HCT116 (cell line): ENCODE results near the gene LSMEM2. TPM values are rescaled to one million over a fixed set of nuclear protein-coding genes. Genes with fewer than 3 reads are reported as not detected.

Experiments
- ATAC-seq: fragments of 200-7000 bp; cut with Tn5 transposase; 2 replicates; pipeline ENCODE4 v1.9.1; 2020; ENCODE audit warnings: mild to moderate bottlenecking, moderate library complexity
- BruUV-seq: library from RNA; stranded (reverse); fragments of 400-500 nt; replicated peaks from 2 replicates; lab custom pipeline; 2021; lab: Mats Ljungman, UMichigan
- CTCF ChIA-PET: fragments of 300-600 bp; sonication (Branson Sonifier 250); formaldehyde crosslinking; loops from one replicate; lab custom pipeline; 2021; ENCODE audit warnings: antibody characterized with exemption; lab: Charles Lee
- POLR2A ChIA-PET: fragments of 300-600, 350-600 bp; sonication (Branson Sonifier 250); formaldehyde crosslinking; loops from one replicate; lab custom pipeline; 2021; ENCODE audit warnings: antibody characterized with exemption; lab: Charles Lee
- RAD21 ChIA-PET, 2 experiments: fragments of 300-600 bp; sonication (Branson Sonifier 250); formaldehyde crosslinking; loops; one replicate each; lab custom pipeline; 2023; ENCODE audit warnings: low total read pairs in 2 of 2; ENCODE audit not compliant: uncharacterized antibody in 2 of 2, unreplicated experiment in 2 of 2, low non-redundant PET in 1 of 2; lab: Charles Lee
- DNase-seq: peaks from one replicate; pipeline ENCODE4 v3.0.0-alpha.2; 2010; ENCODE audit warnings: low read depth, low spot score
- H2AFZ ChIP-seq: fragments of 200-600 bp; shearing (Covaris generic), sonication (generic); 2 replicates; pipeline ENCODE4 v1.6.1; 2017; ENCODE audit warnings: low read depth, mixed run types, mixed read lengths, antibody characterized with exemption, low read length; ENCODE audit not compliant: poor library complexity, severe bottlenecking
- H3K27ac ChIP-seq: 2 replicates; pipeline ENCODE4 v1.5.1; 2012; ENCODE audit warnings: low read depth, low read length
- H3K27me3 ChIP-seq: fragments of 200-600 bp; sonication (generic); 2 replicates; pipeline ENCODE4 v1.6.1; 2016; ENCODE audit warnings: mixed run types, low read length, mixed read lengths; ENCODE audit not compliant: insufficient read depth
- H3K36me3 ChIP-seq, 2 experiments: fragments of 200-500 bp in 1 of 2; fragments of 200-600 bp in 1 of 2; sonication (Bioruptor generic) in 1 of 2; sonication (generic) in 1 of 2; 2 replicates each; pipeline versions ENCODE4 v1.5.1 to v1.6.1; 2014 to 2016; ENCODE audit warnings: low read length in 2 of 2, inconsistent platforms in 1 of 2, mixed read lengths in 1 of 2, mixed run types in 1 of 2; ENCODE audit not compliant: insufficient read depth in 2 of 2, control insufficient read depth in 1 of 2
- H3K4me1 ChIP-seq, 2 experiments: fragments of 200-600 bp in 1 of 2; sonication (generic) in 1 of 2; 2 replicates each; pipeline versions ENCODE4 v1.5.1 to v1.6.1; 2012 to 2017; ENCODE audit warnings: low read length in 2 of 2, inconsistent platforms in 1 of 2, mild to moderate bottlenecking in 1 of 2, mixed read lengths in 1 of 2, mixed run types in 1 of 2, moderate library complexity in 1 of 2; ENCODE audit not compliant: insufficient read depth in 2 of 2, control insufficient read depth in 1 of 2
- H3K4me2 ChIP-seq: fragments of 200-600 bp; sonication (generic); 2 replicates; pipeline ENCODE4 v1.6.1; 2017; ENCODE audit warnings: mixed run types, low read length, mixed read lengths
- H3K4me3 ChIP-seq, 2 experiments: fragments of 200-600 bp in 1 of 2; sonication (generic) in 1 of 2; replicated peaks in 1 of 2; 2 replicates each; pipeline ENCODE4 v1.5.1; 2011 to 2016; ENCODE audit warnings: low read length in 2 of 2, control low read depth in 1 of 2, low read depth in 1 of 2, mild to moderate bottlenecking in 1 of 2, mixed read lengths in 1 of 2, mixed run types in 1 of 2
- H3K79me2 ChIP-seq: fragments of 200-600 bp; sonication (generic); 2 replicates; pipeline ENCODE4 v1.6.1; 2017; ENCODE audit warnings: mild to moderate bottlenecking, mixed run types, low read length, moderate library complexity, mixed read lengths; ENCODE audit not compliant: insufficient read depth
- H3K9ac ChIP-seq: fragments of 200-600 bp; sonication (generic); 2 replicates; pipeline ENCODE4 v1.6.1; 2016; ENCODE audit warnings: low read length, mixed read lengths
- H3K9me2 ChIP-seq: fragments of 200-600 bp; sonication (generic), shearing (Covaris generic); 2 replicates; pipeline ENCODE4 v1.6.1; 2017; ENCODE audit warnings: mixed run types, mild to moderate bottlenecking, moderate library complexity; ENCODE audit not compliant: insufficient read depth
- H3K9me3 ChIP-seq, 2 experiments: fragments of 200-500 bp in 1 of 2; fragments of 200-600 bp in 1 of 2; sonication (Bioruptor generic) in 1 of 2; sonication (generic) in 1 of 2; 2 replicates each; pipeline ENCODE4 v1.6.1; 2014 to 2017; ENCODE audit warnings: low read length in 2 of 2, mixed read lengths in 2 of 2, inconsistent platforms in 1 of 2, low read depth in 1 of 2, mild to moderate bottlenecking in 1 of 2, mixed run types in 1 of 2, moderate library complexity in 1 of 2; ENCODE audit not compliant: control insufficient read depth in 1 of 2, insufficient read depth in 1 of 2
- H4K20me1 ChIP-seq: fragments of 200-600 bp; sonication (generic), shearing (Covaris generic); 2 replicates; pipeline ENCODE4 v1.6.1; 2017; ENCODE audit warnings: mixed run types, mild to moderate bottlenecking, moderate library complexity; ENCODE audit not compliant: insufficient read depth
- CBX3 ChIP-seq: IDR thresholded peaks from 2 replicates; pipeline ENCODE4 v1.6.1; 2012; ENCODE audit warnings: low read depth
- CEBPB ChIP-seq: IDR thresholded peaks from 2 replicates; pipeline ENCODE4 v1.6.1; 2012; ENCODE audit warnings: low read depth
- EGR1 ChIP-seq: IDR thresholded peaks from 2 replicates; pipeline ENCODE4 v1.6.1; 2012; ENCODE audit warnings: low read depth
- EZH2 ChIP-seq: fragments of 200-600 bp; sonication (generic); IDR thresholded peaks from 2 replicates; pipeline ENCODE4 v1.6.1; 2017; ENCODE audit warnings: antibody characterized with exemption, mixed run types
- EZH2phosphoT487 ChIP-seq: fragments of 200-600 bp; IDR thresholded peaks from 2 replicates; pipeline ENCODE4 v1.6.1; 2018; ENCODE audit warnings: antibody characterized with exemption, borderline replicate concordance
- JUND ChIP-seq: IDR thresholded peaks from 2 replicates; pipeline ENCODE4 v1.6.1; 2012
- POLR2A ChIP-seq: IDR thresholded peaks from 2 replicates; pipeline ENCODE4 v1.7.0; 2011; ENCODE audit warnings: borderline replicate concordance; ENCODE audit not compliant: insufficient read depth, insufficient read length; ENCODE audit errors: extremely low read depth
- POLR2AphosphoS5 ChIP-seq: IDR thresholded peaks from 2 replicates; pipeline ENCODE4 v1.6.1; 2011; ENCODE audit warnings: mild to moderate bottlenecking, low read depth, low read length, moderate library complexity
- RAD21 ChIP-seq: IDR thresholded peaks from 2 replicates; pipeline ENCODE4 v1.6.1; 2012; ENCODE audit warnings: low read depth, mild to moderate bottlenecking
- SIN3A ChIP-seq: IDR thresholded peaks from 2 replicates; pipeline ENCODE4 v1.6.1; 2012; ENCODE audit warnings: low read depth
- SRF ChIP-seq: IDR thresholded peaks from 2 replicates; pipeline ENCODE4 v1.6.1; 2012; ENCODE audit warnings: low read depth
- TCF7L2 ChIP-seq: IDR thresholded peaks from 2 replicates; pipeline ENCODE4 v1.7.0; 2011; ENCODE audit warnings: borderline replicate concordance, inconsistent platforms; ENCODE audit not compliant: insufficient read depth, insufficient read length; ENCODE audit errors: extremely low read depth
- YY1 ChIP-seq: IDR thresholded peaks from 2 replicates; pipeline ENCODE4 v1.6.1; 2011; ENCODE audit warnings: low read length, low read depth, moderate library complexity, mild to moderate bottlenecking; ENCODE audit not compliant: insufficient replicate concordance; ENCODE audit errors: extremely low read depth
- ZFX ChIP-seq: fragments of 450-650 bp; IDR thresholded peaks from 2 replicates; pipeline ENCODE4 v1.6.1; 2017
- ZNF274 ChIP-seq: fragments of 200-500 bp; sonication (Bioruptor generic); IDR thresholded peaks from 2 replicates; pipeline ENCODE4 v1.6.1; 2014; ENCODE audit warnings: mild to moderate bottlenecking, low read depth, low read length, inconsistent platforms
- intact Hi-C: fragments of 100-400 bp; cut with micrococcal nuclease; formaldehyde crosslinking; loops from 2 replicates; pipeline ENCODE4 v1.10.0; 2022
- total RNA-seq: library from RNA; stranded (reverse); gene quantifications from one replicate; pipeline ENCODE4 v1.2.1, GENCODE V29; 2021; ENCODE audit not compliant: unreplicated experiment
- TF ChIP-seq, protein P1 (sequence below): IDR thresholded peaks from 2 replicates; pipeline ENCODE4 v1.6.1; 2012
- TF ChIP-seq, protein P2 (sequence below): IDR thresholded peaks from 2 replicates; pipeline ENCODE4 v1.6.1; 2012
- TF ChIP-seq, protein P3 (sequence below): IDR thresholded peaks from 2 replicates; pipeline ENCODE4 v1.6.1; 2011; ENCODE audit warnings: mild to moderate bottlenecking, low read length, moderate library complexity; ENCODE audit not compliant: insufficient replicate concordance; ENCODE audit errors: extremely low read depth
- TF ChIP-seq, protein P4 (sequence below): IDR thresholded peaks from 2 replicates; pipeline ENCODE4 v1.6.1; 2012; ENCODE audit warnings: low read depth
- TF ChIP-seq, protein P5 (sequence below), 3 experiments: fragments of 200-600 bp in 1 of 3; sonication (generic) in 1 of 3; IDR thresholded peaks in 2 of 3; conservative IDR thresholded peaks in 1 of 3; 2 replicates each; pipeline ENCODE4 v1.5.1; 2012 to 2017; ENCODE audit warnings: low read depth in 2 of 3, low read length in 2 of 3, antibody characterized with exemption in 1 of 3, borderline replicate concordance in 1 of 3, control low read depth in 1 of 3, mild to moderate bottlenecking in 1 of 3, mixed read lengths in 1 of 3, mixed run types in 1 of 3, moderate library complexity in 1 of 3; ENCODE audit not compliant: insufficient read depth in 1 of 3

The LSMEM2 gene
- total RNA-seq, 1 experiment from 2014 or later, result not detected

DNA sequence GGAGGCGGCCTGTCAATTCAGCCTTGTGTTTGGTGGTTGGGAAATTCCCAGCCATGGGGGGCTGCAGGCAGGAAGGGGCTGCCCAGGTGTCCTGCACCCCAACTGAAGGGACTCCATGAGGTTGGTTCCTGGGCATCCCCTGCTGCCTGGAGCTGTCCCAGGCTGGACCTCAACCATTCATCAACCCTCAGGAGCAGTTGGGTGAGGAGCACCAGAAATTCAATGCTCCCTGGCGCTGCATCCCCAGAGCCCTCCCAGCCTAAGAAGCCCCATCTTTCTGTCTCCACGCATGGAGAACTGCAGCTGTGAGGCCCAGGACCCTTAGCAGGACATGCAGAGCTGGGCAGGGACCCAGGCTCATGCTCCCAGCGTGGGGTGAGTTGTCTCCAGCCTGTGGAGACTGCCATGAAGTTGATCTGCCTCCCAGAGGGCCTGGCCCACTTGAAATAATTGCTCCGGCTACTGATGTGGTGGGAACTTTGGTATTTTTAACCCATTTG is 17.9 kb upstream of the LSMEM2 start:
- H3K4me1 ChIP-seq, result peaks cover 42 to 67% of the 10 kb centered on the region in 2 experiments
- peak overlapping the region; percentile 59 to 64 for H3K4me3 ChIP-seq
- no TSS peak for BruUV-seq
- CTCF ChIA-PET, result interaction anchor here (1.2 to 3.2 kb wide), 6 partner anchors 10 to 63 kb away, joined by 4 to 27 read pairs (median 12); partner anchors contain the start of gene GNAI2
- no peak for ATAC-seq
- no peak for DNase-seq
- peak overlapping the region; percentile 84 for H3K9ac ChIP-seq
- H2AFZ ChIP-seq, result no peak overlapping the region
- no peaks in the 10 kb centered on the region for H3K27me3 ChIP-seq
- H3K27ac ChIP-seq, result peak overlapping the region; percentile 77
- intact Hi-C loops, result loop anchor here (2.0 kb wide), 1 partner anchor 64 kb away; no protein-coding TSS in a partner anchor
- peaks cover 11 to 15% of the 10 kb centered on the region in 2 experiments; a peak in 3 of 4 replicates for H3K36me3 ChIP-seq
- H3K9me2 ChIP-seq, result no peaks in the 10 kb centered on the region
- POLR2A ChIA-PET, result interaction anchor here (1.4 to 2.0 kb wide), 3 partner anchors 11 to 26 kb away, joined by 3 to 8 read pairs (median 8); partner anchors contain the start of gene GNAI2
- H3K79me2 ChIP-seq, result no peaks in the 10 kb centered on the region
- RAD21 ChIA-PET, result interaction anchor here in 1 of 2 experiments (1.1 kb wide), 1 partner anchor 60 kb away, joined by 4 read pairs; no protein-coding TSS in a partner anchor
- H3K4me2 ChIP-seq, result peak overlapping the region; percentile 92
- no peak for TF ChIP-seq JUND
- no peak for TF ChIP-seq POLR2AphosphoS5
- TF ChIP-seq, protein P1, sequence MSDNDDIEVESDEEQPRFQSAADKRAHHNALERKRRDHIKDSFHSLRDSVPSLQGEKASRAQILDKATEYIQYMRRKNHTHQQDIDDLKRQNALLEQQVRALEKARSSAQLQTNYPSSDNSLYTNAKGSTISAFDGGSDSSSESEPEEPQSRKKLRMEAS, result no peak
- no peak for TF ChIP-seq ZNF274
- no peak for TF ChIP-seq EZH2
- TF ChIP-seq, protein P2, sequence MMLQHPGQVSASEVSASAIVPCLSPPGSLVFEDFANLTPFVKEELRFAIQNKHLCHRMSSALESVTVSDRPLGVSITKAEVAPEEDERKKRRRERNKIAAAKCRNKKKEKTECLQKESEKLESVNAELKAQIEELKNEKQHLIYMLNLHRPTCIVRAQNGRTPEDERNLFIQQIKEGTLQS, result no peak
- TF ChIP-seq, protein P3, sequence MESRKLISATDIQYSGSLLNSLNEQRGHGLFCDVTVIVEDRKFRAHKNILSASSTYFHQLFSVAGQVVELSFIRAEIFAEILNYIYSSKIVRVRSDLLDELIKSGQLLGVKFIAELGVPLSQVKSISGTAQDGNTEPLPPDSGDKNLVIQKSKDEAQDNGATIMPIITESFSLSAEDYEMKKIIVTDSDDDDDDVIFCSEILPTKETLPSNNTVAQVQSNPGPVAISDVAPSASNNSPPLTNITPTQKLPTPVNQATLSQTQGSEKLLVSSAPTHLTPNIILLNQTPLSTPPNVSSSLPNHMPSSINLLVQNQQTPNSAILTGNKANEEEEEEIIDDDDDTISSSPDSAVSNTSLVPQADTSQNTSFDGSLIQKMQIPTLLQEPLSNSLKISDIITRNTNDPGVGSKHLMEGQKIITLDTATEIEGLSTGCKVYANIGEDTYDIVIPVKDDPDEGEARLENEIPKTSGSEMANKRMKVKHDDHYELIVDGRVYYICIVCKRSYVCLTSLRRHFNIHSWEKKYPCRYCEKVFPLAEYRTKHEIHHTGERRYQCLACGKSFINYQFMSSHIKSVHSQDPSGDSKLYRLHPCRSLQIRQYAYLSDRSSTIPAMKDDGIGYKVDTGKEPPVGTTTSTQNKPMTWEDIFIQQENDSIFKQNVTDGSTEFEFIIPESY, result no peak
- TF ChIP-seq SIN3A, result no peak
- TF ChIP-seq, protein P4, sequence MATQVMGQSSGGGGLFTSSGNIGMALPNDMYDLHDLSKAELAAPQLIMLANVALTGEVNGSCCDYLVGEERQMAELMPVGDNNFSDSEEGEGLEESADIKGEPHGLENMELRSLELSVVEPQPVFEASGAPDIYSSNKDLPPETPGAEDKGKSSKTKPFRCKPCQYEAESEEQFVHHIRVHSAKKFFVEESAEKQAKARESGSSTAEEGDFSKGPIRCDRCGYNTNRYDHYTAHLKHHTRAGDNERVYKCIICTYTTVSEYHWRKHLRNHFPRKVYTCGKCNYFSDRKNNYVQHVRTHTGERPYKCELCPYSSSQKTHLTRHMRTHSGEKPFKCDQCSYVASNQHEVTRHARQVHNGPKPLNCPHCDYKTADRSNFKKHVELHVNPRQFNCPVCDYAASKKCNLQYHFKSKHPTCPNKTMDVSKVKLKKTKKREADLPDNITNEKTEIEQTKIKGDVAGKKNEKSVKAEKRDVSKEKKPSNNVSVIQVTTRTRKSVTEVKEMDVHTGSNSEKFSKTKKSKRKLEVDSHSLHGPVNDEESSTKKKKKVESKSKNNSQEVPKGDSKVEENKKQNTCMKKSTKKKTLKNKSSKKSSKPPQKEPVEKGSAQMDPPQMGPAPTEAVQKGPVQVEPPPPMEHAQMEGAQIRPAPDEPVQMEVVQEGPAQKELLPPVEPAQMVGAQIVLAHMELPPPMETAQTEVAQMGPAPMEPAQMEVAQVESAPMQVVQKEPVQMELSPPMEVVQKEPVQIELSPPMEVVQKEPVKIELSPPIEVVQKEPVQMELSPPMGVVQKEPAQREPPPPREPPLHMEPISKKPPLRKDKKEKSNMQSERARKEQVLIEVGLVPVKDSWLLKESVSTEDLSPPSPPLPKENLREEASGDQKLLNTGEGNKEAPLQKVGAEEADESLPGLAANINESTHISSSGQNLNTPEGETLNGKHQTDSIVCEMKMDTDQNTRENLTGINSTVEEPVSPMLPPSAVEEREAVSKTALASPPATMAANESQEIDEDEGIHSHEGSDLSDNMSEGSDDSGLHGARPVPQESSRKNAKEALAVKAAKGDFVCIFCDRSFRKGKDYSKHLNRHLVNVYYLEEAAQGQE, result no peak
- TF ChIP-seq TCF7L2, result no peak
- TF ChIP-seq, protein P5, sequence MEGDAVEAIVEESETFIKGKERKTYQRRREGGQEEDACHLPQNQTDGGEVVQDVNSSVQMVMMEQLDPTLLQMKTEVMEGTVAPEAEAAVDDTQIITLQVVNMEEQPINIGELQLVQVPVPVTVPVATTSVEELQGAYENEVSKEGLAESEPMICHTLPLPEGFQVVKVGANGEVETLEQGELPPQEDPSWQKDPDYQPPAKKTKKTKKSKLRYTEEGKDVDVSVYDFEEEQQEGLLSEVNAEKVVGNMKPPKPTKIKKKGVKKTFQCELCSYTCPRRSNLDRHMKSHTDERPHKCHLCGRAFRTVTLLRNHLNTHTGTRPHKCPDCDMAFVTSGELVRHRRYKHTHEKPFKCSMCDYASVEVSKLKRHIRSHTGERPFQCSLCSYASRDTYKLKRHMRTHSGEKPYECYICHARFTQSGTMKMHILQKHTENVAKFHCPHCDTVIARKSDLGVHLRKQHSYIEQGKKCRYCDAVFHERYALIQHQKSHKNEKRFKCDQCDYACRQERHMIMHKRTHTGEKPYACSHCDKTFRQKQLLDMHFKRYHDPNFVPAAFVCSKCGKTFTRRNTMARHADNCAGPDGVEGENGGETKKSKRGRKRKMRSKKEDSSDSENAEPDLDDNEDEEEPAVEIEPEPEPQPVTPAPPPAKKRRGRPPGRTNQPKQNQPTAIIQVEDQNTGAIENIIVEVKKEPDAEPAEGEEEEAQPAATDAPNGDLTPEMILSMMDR (IDR thresholded peaks at IDR 0.05 in 2 of 3, conservative IDR thresholded peaks at IDR 0.05 in 1 of 3; ENCODE audit: borderline replicate concordance in 1 of 3, insufficient read depth in 1 of 3, low read depth in 2 of 3, low read length in 2 of 3), result no peak
- TF ChIP-seq SRF, result no peak
- no peak for TF ChIP-seq POLR2A
- no peak for TF ChIP-seq YY1
- TF ChIP-seq CBX3, result no peak
- no peak for TF ChIP-seq CEBPB
- no peak for TF ChIP-seq EZH2phosphoT487
- no peak for TF ChIP-seq ZFX
- no peak for TF ChIP-seq EGR1
- TF ChIP-seq RAD21, result no peak
- no peaks in the 10 kb centered on the region for H4K20me1 ChIP-seq
- H3K9me3 ChIP-seq, result no peaks in the 10 kb centered on the region
